ENCODE results near the gene SETD1A. TPM values are rescaled to one million over a fixed set of nuclear protein-coding genes. Genes with fewer than 3 reads are reported as not detected.

The SETD1A gene
- total and polyA plus RNA-seq, 9 of the 15 experiments (the other 6 are each of a cell fraction or from before 2014, with no cell fraction given) = 0.08 to 36.0 (median 4.2) TPM

DNA sequence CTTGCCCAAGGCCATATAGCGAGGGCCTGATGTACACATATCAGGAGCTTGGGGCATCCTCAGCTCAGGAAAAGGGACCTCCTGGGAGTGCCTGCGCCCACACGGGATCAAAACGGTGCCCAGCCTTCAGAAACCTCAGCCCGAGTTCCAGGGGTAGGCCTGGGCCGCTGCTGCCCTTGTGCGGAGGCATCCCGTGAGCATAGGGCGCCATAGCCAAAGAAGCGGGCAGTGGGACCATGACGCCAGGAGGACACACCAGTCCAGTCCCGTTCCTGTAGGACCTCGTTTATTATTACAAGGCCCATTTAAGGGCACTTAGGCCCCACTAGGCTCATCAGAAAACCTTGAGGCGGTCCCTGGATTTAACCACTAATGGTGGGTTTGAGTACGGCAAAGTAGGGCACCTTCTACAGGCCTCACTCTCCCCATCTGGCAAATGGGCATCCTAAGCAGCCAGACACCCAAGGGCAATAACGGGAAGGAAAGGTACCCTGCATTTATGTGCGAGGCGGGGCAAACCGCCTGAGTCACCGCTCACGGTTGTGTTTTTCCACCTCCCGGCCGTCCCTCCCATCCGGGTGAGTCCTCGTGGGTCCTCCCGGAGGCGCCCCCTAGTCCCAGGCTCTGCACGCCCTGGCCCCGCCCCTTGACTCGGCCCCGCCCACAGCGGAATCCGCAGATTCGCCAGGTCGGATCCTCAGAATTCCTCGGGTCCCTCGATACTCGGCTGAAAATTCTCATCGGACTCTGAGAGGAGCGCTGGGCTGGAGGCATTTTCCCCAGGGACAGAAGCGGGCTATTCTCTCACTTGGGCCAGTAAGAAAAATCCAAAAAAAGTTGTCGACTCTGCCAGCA lies 726 bp upstream of the SETD1A start (continued):
- TF ChIP-seq MGA (IDR thresholded peaks at IDR 0.05) (no peak), REST (IDR thresholded peaks at IDR 0.05; ENCODE audit: borderline replicate concordance) (no peak), REST (CRISPR knock-in tag; IDR thresholded peaks at IDR 0.05; ENCODE audit: low read depth) (0 out of 2 replicates have a peak, but pooled peaks have one; percentile 24), EP300 (IDR thresholded peaks at IDR 0.05; ENCODE audit: low read length) (0 out of 2 replicates have a peak, but pooled peaks have one; percentile 47), KDM5B (IDR thresholded peaks at IDR 0.05; ENCODE audit: insufficient replicate concordance, low read depth, low read length) (peak; percentile 4), ARNT (IDR thresholded peaks at IDR 0.05) (peak in 1 of 2 experiments; percentile 21; a peak in 2 of 4 replicates), HDAC2 (IDR thresholded peaks at IDR 0.05) (peak; percentile 97)
